Stimulated activated CD4-positive, alpha-beta T cell treated with anti-CD3 and anti-CD28 coated beads, TNF-alpha, amount 100 ng/mL, for 24 hours (primary cell): ENCODE measurements around the gene DISC1.
"Not testable (repeated sequence)": the region's sequence is repeated elsewhere in the genome, so short reads cannot be mapped to it uniquely, and the experiment has no call there.

Source experiments
- DNase-seq, 3 experiments: peaks; one replicate each; pipeline ENCODE4 v3.0.0-alpha.2; 2020; ENCODE audit warnings: low read depth in 3 of 3

Gene DISC1

GRCh38 chr1:231728987-231729386 lies 102.4 kb downstream of the DISC1 start:
- DNase-seq, result not testable (repeated sequence)

- DNase-seq, result no peak
These were observed 103.0 kb downstream of the DISC1 start for GRCh38 chr1:231729544-231729943.

GRCh38 chr1:231731268-231731667 lies 104.7 kb downstream of the DISC1 start:
- DNase-seq, result no peak

GRCh38 chr1:231733063-231733462 lies 106.5 kb downstream of the DISC1 start:
- DNase-seq, result no peak

GRCh38 chr1:231733672-231734071 lies 107.1 kb downstream of the DISC1 start:
- no peak for DNase-seq

- DNase-seq, result no peak
These were observed 107.8 kb downstream of the DISC1 start for GRCh38 chr1:231734417-231734816.

- no peak for DNase-seq
These were observed 108.8 kb downstream of the DISC1 start for GRCh38 chr1:231735411-231735810.

GRCh38 chr1:231735941-231736340 lies 109.4 kb downstream of the DISC1 start:
- no peak for DNase-seq

GRCh38 chr1:231736464-231736863 lies 109.9 kb downstream of the DISC1 start:
- no peak for DNase-seq

- DNase-seq, result no peak
These were observed 112.0 kb downstream of the DISC1 start for GRCh38 chr1:231738554-231738953.

- no peak for DNase-seq
These were observed 117.4 kb downstream of the DISC1 start for GRCh38 chr1:231743966-231744365.

GRCh38 chr1:231748760-231749415 lies 122.3 kb downstream of the DISC1 start:
- DNase-seq, result no peak

- no peak for DNase-seq
These were observed 123.7 kb downstream of the DISC1 start for GRCh38 chr1:231750296-231750695.

GRCh38 chr1:231750818-231751362 lies 124.3 kb downstream of the DISC1 start:
- DNase-seq, result no peak

- DNase-seq, result no peak
These were observed 124.8 kb downstream of the DISC1 start for GRCh38 chr1:231751415-231751814.

- DNase-seq, result no peak
These were observed 126.7 kb downstream of the DISC1 start for GRCh38 chr1:231753313-231753712.

GRCh38 chr1:231757101-231757404 lies 130.5 kb downstream of the DISC1 start:
- no peak for DNase-seq

GRCh38 chr1:231757759-231758158 lies 131.2 kb downstream of the DISC1 start:
- no peak for DNase-seq

- DNase-seq, result no peak
These were observed 134.7 kb downstream of the DISC1 start for GRCh38 chr1:231761252-231761651.

- DNase-seq, result no peak
These were observed 135.4 kb downstream of the DISC1 start for GRCh38 chr1:231761747-231762541.

- no peak for DNase-seq
These were observed 136.9 kb downstream of the DISC1 start for GRCh38 chr1:231763456-231763855.

- not testable (repeated sequence) for DNase-seq
These were observed 139.2 kb downstream of the DISC1 start for GRCh38 chr1:231765825-231766224.

- DNase-seq, result no peak
These were observed 140.9 kb downstream of the DISC1 start for GRCh38 chr1:231767471-231767870.
